ENCODE data around the gene CDC5L.
"Not testable (repeated sequence)": the region's sequence is repeated elsewhere in the genome, so short reads cannot be mapped to it uniquely, and the experiment has no call there.

DNA sequence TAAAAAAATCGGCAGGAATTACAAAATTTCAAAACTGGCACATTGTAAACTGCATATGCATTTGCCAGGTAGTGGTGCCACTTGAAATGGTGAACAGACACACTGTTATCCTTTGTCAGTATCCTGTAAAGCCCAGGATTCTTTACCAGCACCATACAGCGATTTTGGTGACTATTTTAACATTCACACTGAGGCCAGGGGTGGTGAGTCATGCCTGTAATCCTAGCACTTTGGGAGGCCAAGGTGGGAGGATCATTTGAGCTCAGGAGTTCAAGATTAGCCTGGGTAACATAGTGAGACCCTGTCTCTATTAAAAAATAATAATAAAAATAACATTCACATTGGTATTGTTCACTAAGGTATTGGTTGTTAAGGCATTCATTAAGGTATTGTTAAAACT is 61.7 kb downstream of the CDC5L start:
- TF ChIP-seq, protein P1, sequence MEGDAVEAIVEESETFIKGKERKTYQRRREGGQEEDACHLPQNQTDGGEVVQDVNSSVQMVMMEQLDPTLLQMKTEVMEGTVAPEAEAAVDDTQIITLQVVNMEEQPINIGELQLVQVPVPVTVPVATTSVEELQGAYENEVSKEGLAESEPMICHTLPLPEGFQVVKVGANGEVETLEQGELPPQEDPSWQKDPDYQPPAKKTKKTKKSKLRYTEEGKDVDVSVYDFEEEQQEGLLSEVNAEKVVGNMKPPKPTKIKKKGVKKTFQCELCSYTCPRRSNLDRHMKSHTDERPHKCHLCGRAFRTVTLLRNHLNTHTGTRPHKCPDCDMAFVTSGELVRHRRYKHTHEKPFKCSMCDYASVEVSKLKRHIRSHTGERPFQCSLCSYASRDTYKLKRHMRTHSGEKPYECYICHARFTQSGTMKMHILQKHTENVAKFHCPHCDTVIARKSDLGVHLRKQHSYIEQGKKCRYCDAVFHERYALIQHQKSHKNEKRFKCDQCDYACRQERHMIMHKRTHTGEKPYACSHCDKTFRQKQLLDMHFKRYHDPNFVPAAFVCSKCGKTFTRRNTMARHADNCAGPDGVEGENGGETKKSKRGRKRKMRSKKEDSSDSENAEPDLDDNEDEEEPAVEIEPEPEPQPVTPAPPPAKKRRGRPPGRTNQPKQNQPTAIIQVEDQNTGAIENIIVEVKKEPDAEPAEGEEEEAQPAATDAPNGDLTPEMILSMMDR (IDR thresholded peaks at IDR 0.05; ENCODE audit: insufficient read depth, low read depth, low read length): not testable (repeated sequence)
- TF ChIP-seq EZH2 (IDR thresholded peaks at IDR 0.05; ENCODE audit: insufficient read depth, low read length): not testable (repeated sequence)
